Stimulated activated CD8-positive, alpha-beta memory T cell treated with anti-CD3 and anti-CD28 coated beads, Interleukin-4, amount 100 ng/mL, for 48 hours (primary cell): ENCODE data around the gene PCDHB9.
A peak's percentile ranks its signal among the peaks of the same experiment; 100 is the strongest.
"Not testable (repeated sequence)": the region's sequence is repeated elsewhere in the genome, so short reads cannot be mapped to it uniquely, and the experiment has no call there.

ENCODE experiments used
- DNase-seq: peaks from one replicate; pipeline ENCODE4 v3.0.0-alpha.2; 2020

PCDHB9 gene

GRCh38 chr5:141186897-141187512, at the start of gene PCDHB9:
Gene PCDHB9 (plus strand): TSS chr5:141187161. CDS start chr5:141187319, 158 bp downstream.
- DNase-seq: peak; percentile 53

- not testable (repeated sequence) for DNase-seq
Observed at GRCh38 chr5:141137346-141137745, 49.6 kb upstream of the PCDHB9 start.

GRCh38 chr5:141149812-141150211, 37.1 kb upstream of the PCDHB9 start, which contains the start of gene PCDHB6:
Gene PCDHB6 (plus strand): TSS chr5:141150057. CDS start chr5:141150258, 201 bp downstream.
- no peak for DNase-seq

- no peak for DNase-seq
Observed at GRCh38 chr5:141150224-141150992, 36.6 kb upstream of the PCDHB9 start.

- no peak for DNase-seq
Observed at GRCh38 chr5:141150993-141151325, 36.0 kb upstream of the PCDHB9 start.

GRCh38 chr5:141151632-141152031, 35.3 kb upstream of the PCDHB9 start:
- not testable (repeated sequence) for DNase-seq

GRCh38 chr5:141152096-141152495, 34.9 kb upstream of the PCDHB9 start:
- DNase-seq: not testable (repeated sequence)

GRCh38 chr5:141155540-141156374, 31.2 kb upstream of the PCDHB9 start:
- no peak for DNase-seq

GRCh38 chr5:141157356-141157755, 29.6 kb upstream of the PCDHB9 start:
- DNase-seq: not testable (repeated sequence)

GRCh38 chr5:141157901-141158300, 29.1 kb upstream of the PCDHB9 start:
- DNase-seq: not testable (repeated sequence)

GRCh38 chr5:141172381-141173204, 14.4 kb upstream of the PCDHB9 start, which contains the start of gene PCDHB7:
Gene PCDHB7 (plus strand): TSS chr5:141172644. CDS start chr5:141172836, 192 bp downstream.
- no peak for DNase-seq

GRCh38 chr5:141174291-141175104, 12.5 kb upstream of the PCDHB9 start:
- DNase-seq: not testable (repeated sequence)

- no peak for DNase-seq
Observed at GRCh38 chr5:141175933-141176332, 11.0 kb upstream of the PCDHB9 start.

GRCh38 chr5:141177577-141178191, 9.3 kb upstream of the PCDHB9 start, which contains the start of gene PCDHB8:
Gene PCDHB8 (plus strand): TSS chr5:141177790. CDS start chr5:141178035, 245 bp downstream.
- DNase-seq: not testable (repeated sequence)

- not testable (repeated sequence) for DNase-seq
Observed at GRCh38 chr5:141179371-141179770, 7.6 kb upstream of the PCDHB9 start.

- DNase-seq: not testable (repeated sequence)
Observed at GRCh38 chr5:141179876-141180275, 7.1 kb upstream of the PCDHB9 start.

- no peak for DNase-seq
Observed at GRCh38 chr5:141180313-141180712, 6.6 kb upstream of the PCDHB9 start.

- DNase-seq: no peak
Observed at GRCh38 chr5:141182248-141182647, 4.7 kb upstream of the PCDHB9 start, which contains the start of gene PCDHB16. Gene PCDHB16 (plus strand): TSS chr5:141182387. CDS start chr5:141182560, 173 bp downstream.

- not testable (repeated sequence) for DNase-seq
Observed at GRCh38 chr5:141184117-141184855, 2.7 kb upstream of the PCDHB9 start.

GRCh38 chr5:141188682-141189081, 1.7 kb downstream of the PCDHB9 start:
- not testable (repeated sequence) for DNase-seq
